GM10248 (cell line): ENCODE results near the gene SPIB.
A peak's percentile ranks its signal among the peaks of the same experiment; 100 is the strongest.
"Not testable (repeated sequence)": the region's sequence is repeated elsewhere in the genome, so short reads cannot be mapped to it uniquely, and the experiment has no call there.

ENCODE experiments used
- CTCF ChIA-PET: fragments of 300-600 bp; sonication (Branson Sonifier 250); formaldehyde crosslinking; extraction: SDS; loops from one replicate; lab custom pipeline; 2021; ENCODE audit warnings: antibody characterized with exemption; lab: Yijun Ruan, JAX
- POLR2A ChIA-PET: fragments of 350-650 bp; sonication (Branson Sonifier 250); formaldehyde crosslinking; extraction: SDS; loops from one replicate; lab custom pipeline; 2020; ENCODE audit warnings: antibody characterized with exemption; lab: Yijun Ruan, JAX
- DNase-seq: peaks from one replicate; pipeline ENCODE4 v3.0.0; 2012; ENCODE audit errors: extremely low spot score
- TF ChIP-seq, protein P1 (sequence below): IDR thresholded peaks from 2 replicates; pipeline ENCODE4 v1.5.1; 2012; ENCODE audit warnings: mild to moderate bottlenecking, low read depth; ENCODE audit errors: extremely low read depth, missing control alignments, control extremely low read depth

SPIB gene

DNA sequence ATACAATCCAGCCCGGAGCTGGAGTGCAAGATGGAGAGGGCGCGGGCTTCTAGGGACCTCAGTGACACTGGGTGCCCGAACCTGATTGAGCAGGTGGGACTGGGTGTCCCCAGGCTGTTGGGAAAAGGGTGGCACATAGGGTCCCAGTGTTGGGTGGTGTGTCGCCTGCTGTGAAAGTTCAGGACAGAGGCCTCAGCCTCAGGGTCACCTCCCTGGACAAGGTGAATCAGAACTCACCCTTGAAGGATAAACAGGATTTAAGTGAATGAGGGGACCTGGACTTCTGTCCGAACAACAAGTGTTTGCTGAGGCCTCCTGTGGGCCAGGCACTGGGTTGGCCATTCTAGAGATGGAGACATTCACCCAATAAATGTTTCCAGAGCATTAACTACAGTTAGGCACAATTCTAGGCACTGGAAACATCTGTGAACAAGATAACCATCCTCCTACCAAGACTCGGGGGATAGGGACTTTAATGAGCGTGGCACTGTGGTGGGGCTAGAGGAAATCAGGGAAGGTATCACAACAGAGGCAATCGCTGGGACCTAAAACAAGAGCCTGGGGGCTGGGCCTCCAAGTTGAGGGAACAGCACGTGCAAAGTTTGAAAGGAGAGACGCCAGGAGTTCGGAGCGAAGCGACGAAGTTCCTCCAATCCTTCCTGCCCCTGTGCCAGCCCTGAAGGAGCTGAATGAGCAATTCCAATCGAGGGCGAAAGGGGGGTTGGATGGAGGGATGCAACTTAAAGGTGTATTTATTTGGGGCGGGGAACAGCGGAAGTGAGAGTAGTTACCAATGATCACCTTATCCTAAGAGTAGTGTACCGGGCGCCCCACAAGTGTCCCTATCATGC lies 35.5 kb upstream of the SPIB start:
- ChIA-PET POLR2A (no interaction called here), CTCF (interaction anchor here (1.0 to 2.2 kb wide), 4 partner anchors 25 to 173 kb away, joined by 3 to 8 read pairs (median 4); no protein-coding TSS in a partner anchor)
- DNase-seq, result no peak
- TF ChIP-seq, protein P1, sequence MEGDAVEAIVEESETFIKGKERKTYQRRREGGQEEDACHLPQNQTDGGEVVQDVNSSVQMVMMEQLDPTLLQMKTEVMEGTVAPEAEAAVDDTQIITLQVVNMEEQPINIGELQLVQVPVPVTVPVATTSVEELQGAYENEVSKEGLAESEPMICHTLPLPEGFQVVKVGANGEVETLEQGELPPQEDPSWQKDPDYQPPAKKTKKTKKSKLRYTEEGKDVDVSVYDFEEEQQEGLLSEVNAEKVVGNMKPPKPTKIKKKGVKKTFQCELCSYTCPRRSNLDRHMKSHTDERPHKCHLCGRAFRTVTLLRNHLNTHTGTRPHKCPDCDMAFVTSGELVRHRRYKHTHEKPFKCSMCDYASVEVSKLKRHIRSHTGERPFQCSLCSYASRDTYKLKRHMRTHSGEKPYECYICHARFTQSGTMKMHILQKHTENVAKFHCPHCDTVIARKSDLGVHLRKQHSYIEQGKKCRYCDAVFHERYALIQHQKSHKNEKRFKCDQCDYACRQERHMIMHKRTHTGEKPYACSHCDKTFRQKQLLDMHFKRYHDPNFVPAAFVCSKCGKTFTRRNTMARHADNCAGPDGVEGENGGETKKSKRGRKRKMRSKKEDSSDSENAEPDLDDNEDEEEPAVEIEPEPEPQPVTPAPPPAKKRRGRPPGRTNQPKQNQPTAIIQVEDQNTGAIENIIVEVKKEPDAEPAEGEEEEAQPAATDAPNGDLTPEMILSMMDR, result no peak

DNA sequence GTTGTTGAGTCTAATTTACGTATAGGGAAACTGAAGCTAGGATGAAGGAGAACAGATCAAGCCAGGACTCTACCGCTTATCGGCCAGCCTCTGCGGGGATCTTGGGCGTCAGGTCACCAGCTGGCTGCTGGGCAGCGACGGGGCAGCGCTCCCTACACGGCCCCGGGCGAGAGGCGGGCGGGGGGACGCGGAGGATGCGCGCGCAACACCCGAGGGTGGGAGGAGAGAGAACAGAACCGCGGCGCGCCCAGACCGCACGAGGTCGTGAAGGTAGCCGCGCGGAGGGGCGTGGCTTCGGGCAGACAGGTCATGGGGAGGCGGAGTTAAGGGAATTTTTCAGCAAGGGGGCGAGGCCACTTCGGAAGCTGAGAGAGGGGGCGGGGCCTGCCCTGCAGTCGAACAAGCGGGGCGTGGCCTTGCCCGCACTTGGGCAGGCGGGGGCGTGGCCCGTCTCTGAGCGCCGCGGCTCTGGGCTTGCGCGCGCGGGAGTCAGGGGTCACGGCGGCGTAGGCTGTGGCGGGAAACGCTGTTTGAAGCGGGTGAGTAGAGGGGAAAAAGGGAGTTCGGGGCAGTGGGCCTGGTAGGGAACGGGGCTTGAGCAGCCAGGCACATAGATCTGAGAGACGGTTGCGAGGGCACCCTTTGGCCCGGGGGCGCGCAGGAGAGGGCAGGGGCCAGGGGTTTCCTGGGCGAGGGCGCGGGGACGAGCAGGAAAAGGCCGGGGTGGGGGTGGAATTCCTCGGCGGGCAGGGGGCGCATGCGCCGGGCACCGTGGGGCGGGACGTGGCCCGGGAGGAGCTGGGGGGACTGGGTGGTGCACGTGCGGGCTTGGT lies 34.7 kb upstream of the SPIB start, which contains the start of gene POLD1:
TSS of gene POLD1 (plus strand) at position 496 of the 833 bp plus-strand sequence. CDS start 14,505 bp downstream, outside the sequence.
- ChIA-PET POLR2A (interaction anchor here (0.6 to 1.0 kb wide), 3 partner anchors 9 to 161 kb away, joined by 3 read pairs; no protein-coding TSS in a partner anchor), CTCF (interaction anchor here (0.7 to 2.2 kb wide), 6 partner anchors 15 to 538 kb away, joined by 3 to 8 read pairs (median 4); no protein-coding TSS in a partner anchor)

DNA sequence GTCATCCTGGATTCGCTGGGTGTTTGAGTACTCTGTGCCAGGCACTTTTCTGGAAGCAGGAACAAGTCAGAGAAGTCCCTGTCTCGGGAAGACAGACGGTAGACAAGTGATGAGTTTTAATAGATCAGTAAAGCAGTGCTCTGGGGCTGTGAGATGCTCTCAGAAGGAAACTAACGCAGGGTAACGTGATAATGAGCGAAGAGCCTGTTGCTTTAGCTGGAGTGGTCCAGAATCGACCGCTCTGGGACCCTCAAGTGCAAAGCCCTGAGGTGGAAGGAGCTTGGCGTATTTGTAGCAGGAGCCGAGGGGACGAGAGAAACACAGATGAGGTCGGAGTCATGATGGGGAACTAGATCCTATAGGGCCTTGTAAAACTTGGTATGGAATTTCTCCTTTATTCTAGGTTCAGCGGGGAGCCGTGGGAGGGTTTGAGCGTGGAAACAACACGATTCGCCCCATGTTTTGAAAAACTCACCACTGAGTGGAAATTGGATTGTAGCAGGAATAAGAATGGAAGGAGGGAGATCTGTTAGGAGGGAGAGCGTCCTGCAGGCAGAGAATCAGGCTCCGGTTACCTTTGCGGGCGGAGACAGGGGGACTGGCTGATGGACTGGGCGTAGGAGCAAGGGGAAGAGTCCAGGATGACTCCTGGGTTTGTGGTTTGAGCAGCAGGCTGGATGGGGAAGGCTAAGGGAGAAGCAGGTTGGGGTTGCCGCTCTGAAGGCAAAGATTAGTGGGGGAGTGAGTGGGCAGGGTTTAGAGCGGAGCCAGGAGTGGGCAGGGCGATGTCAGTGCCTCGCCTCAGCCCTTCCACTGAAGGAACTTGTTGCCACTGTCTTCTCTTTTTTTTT lies 33.8 kb upstream of the SPIB start:
- DNase-seq, result no peak
- CTCF ChIA-PET, result interaction anchor here (0.7 to 2.2 kb wide), 7 partner anchors 16 to 537 kb away, joined by 3 to 8 read pairs (median 4); no protein-coding TSS in a partner anchor
- TF ChIP-seq, protein P1, result no peak
- POLR2A ChIA-PET, result interaction anchor here (0.6 to 1.0 kb wide), 3 partner anchors 8 to 160 kb away, joined by 3 read pairs; no protein-coding TSS in a partner anchor

More for the DNA sequence above, 34.7 kb upstream of the SPIB start, which contains the start of gene POLD1:
- TF ChIP-seq, protein P1, result no peak
- DNase-seq, result peak; percentile 100

GRCh38 chr19:50387176-50387867 lies 31.4 kb upstream of the SPIB start:
- ChIA-PET POLR2A (no interaction called here), CTCF (interaction anchor here (1.0 to 2.3 kb wide), 5 partner anchors 8 to 397 kb away, joined by 3 to 8 read pairs (median 3); no protein-coding TSS in a partner anchor)
- DNase-seq, result no peak
- TF ChIP-seq, protein P1, result no peak

DNA sequence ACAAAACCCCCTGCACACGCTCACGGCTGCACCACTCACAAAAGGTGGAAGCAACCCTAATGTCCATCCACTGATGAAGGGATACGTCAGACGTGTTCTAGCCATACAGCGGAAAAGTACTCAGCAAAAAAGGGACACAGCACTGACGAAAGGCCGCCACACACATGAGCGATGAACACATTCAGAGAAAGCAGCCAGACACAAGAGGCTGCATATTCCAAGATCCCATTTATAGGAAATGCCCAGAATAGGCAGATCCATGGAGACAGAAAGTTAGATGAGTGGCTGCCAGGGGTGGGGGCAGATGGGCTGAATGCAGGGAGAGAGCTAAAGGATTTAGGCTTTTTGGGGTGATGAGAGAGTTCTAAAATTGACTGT lies 30.9 kb upstream of the SPIB start:
- ChIA-PET POLR2A (no interaction called here), CTCF (interaction anchor here (0.6 to 2.3 kb wide), 3 partner anchors 9 to 73 kb away, joined by 3 to 8 read pairs (median 3); no protein-coding TSS in a partner anchor)
- DNase-seq, result no peak
- TF ChIP-seq, protein P1, result no peak

- CTCF ChIA-PET, DNase-seq: not testable (repeated sequence)
- POLR2A ChIA-PET, result interaction anchor here (0.6 kb wide), 1 partner anchor 966 kb away, joined by 3 read pairs; no protein-coding TSS in a partner anchor
Observed at GRCh38 chr19:50390295-50390694, 28.4 kb upstream of the SPIB start.

DNA sequence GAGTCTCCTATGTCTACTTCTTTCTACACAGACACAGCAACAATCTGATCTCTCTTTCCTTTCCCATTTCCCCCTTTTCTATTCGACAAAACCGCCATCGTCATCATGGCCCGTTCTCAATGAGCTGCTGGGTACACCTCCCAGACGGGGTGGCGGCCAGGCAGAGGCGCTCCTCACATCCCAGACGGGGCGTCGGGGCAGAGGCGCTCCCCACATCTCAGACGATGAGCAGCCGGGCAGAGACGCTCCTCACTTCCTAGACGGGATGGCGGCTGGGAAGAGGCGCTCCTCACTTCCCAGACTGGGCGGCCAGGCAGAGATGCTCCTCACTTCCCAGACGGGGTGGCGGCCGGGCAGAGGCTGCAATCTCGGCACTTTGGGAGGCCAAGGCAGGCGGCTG lies 27.8 kb upstream of the SPIB start:
- POLR2A ChIA-PET, result not testable (repeated sequence)

More for the DNA sequence above, 27.8 kb upstream of the SPIB start:
- CTCF ChIA-PET, result interaction anchor here (1.4 kb wide), 1 partner anchor 25 kb away, joined by 4 read pairs; no protein-coding TSS in a partner anchor
- not testable (repeated sequence) for DNase-seq
